Measurements from ENCODE around the gene FBLN2.

FBLN2 gene

GRCh38 chr3:13608969-13609725, 60.2 kb downstream of the FBLN2 start:
- DNase-seq = no peak

DNA sequence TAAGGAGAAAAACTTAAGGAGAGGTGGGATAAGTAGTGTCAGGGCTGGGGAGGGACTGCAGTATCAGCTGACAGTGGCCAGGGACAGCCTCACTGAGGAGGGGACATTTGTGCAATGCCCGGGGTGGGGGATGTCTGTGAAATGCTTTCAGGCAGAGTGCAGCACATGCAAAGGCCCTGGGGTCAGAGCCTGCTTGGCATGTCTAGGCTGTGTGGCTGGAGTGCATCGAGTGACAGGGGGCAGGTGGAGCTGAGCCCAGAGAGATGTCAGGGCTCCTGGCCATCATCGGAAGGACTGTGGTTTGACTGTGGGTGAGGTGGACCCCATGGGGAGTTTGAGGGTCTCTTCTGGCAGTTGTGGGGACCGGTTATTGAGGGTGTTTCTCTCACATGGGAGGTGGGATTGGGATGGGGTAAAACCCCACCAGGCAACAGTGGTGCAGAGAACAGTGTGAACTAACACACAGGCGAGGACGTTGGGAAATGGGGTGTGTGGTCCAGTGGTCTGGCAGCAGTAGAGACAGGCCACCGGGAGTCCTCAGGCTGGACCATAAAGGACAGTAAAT, 61.2 kb downstream of the FBLN2 start:
- no peak for DNase-seq

- DNase-seq = no peak
Measured at GRCh38 chr3:13611221-13611620, 62.3 kb downstream of the FBLN2 start.

DNA sequence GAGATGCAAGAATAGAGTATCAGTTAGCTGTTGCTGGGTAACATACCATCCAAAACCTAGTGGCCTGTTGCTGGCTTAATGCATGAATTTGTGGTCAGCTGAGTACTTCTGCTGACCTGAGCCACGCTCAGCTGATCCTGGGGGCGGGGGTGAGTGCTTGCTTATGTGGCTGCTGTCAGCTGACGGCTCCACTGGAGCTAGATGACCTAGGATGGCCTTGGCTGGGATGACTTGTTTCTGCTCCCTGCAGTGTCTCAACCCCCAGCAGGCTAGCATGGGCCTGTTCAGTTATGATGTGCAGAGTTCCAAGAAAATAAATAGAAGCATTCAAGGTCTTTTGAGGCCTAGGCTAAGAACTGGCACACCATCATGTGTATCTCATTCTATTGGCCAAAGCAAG, 63.9 kb downstream of the FBLN2 start:
- no peak for DNase-seq

- no peak for DNase-seq
Measured at GRCh38 chr3:13613343-13614190, 64.6 kb downstream of the FBLN2 start.

GRCh38 chr3:13614607-13615006, 65.7 kb downstream of the FBLN2 start:
- no peak for DNase-seq

GRCh38 chr3:13615019-13615528, 66.1 kb downstream of the FBLN2 start:
- DNase-seq = no peak

DNA sequence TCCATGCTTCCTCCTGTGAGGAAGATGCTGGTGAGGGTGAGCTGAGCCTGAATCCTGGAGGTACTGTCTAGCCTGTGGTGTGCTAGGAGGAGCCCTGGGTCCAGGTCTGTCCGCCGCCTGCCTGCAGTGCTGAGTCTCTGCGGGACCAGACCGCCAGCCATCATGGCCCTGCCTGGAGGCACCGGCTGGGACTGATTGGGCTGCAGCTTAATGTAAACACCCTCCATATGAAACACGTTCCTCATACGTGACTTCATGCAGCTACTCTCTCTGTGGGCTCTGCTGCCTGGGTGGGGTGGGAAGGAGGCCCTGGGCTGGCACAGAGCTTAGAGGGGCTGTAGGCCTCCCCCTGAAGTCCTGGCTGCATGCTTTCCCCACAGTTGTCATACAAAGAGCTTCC, 67.4 kb downstream of the FBLN2 start:
- DNase-seq = no peak

- no peak for DNase-seq
Measured at GRCh38 chr3:13617097-13617738, 68.3 kb downstream of the FBLN2 start.

DNA sequence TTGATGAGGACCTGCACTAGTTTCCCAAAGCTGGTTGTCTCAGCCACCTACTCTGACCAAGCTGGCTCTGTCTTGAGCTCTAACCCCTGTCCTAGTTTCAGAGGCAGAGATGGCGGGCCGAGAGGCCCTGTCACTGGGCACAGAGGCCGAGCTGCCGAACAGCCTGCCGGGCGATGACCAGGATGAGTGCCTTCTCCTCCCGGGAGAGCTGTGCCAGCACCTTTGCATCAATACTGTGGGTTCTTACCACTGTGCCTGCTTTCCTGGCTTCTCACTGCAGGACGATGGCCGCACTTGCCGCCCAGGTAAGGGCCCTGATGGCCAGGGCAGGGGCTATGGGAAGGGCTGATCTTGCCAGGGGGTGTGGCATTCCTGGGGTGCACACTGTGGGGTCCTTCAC, 69.1 kb downstream of the FBLN2 start:
- no peak for DNase-seq

DNA sequence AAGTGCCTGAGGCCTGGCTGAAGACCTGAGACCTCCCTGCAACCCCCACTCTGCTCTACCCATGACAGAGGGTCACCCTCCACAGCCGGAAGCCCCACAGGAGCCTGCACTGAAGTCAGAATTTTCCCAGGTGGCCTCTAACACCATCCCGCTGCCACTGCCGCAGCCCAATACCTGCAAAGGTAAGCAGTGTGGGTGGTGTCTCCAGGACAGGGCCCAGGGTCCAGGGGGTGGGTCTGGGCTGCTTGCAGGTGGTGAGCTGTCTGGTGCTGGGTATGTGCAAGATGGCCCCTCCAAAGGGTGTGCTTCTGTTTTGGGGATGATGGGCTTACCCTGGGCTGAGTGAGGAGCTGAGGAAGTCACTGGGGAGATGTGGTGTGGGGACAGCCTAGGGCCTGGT, 69.9 kb downstream of the FBLN2 start:
- DNase-seq = no peak

DNA sequence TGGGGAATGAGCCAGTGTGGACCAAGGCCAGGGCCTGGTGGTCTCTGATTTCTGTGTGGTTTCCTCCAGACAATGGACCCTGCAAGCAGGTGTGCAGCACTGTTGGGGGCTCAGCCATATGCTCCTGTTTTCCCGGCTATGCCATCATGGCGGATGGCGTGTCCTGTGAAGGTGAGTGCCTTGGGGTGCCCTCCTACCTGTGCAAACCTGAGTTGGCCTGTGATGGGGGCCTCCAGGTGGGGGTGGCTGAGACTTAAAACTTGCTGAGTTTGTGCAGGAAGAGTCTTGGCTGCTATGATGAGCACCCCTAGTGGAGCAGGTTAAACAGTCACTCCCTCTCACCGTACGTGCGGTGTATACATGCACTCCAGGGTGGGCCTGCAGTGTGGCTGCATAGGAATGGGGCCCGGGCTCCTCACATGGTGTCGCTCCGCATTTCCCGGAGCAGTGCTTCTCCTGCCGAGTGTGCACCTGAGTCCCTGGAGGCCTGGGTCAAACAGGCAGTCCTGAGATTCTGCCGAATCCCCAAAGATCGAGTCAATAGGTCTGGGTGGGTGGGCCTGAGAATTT, 70.8 kb downstream of the FBLN2 start:
- no peak for DNase-seq

DNA sequence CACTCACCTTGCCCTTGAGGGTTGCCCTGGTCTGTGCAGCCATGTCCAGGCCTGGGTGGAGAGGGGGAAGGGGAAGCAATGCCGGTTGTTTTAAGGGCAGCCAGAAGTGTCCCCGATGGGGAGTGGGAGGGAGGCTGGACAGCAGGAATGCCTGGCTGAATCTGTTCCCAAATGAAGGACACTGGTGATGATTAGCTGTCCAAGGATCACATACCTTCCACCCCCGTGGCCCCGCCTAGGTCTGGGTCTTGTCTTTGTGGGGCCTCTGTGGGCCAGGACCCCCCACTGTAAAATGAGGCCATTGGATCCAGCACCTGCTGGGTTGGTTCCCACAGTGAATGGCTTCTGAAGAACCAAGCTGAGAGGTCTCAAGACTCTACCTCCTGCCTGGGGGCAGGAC, 71.4 kb downstream of the FBLN2 start:
- no peak for DNase-seq

DNA sequence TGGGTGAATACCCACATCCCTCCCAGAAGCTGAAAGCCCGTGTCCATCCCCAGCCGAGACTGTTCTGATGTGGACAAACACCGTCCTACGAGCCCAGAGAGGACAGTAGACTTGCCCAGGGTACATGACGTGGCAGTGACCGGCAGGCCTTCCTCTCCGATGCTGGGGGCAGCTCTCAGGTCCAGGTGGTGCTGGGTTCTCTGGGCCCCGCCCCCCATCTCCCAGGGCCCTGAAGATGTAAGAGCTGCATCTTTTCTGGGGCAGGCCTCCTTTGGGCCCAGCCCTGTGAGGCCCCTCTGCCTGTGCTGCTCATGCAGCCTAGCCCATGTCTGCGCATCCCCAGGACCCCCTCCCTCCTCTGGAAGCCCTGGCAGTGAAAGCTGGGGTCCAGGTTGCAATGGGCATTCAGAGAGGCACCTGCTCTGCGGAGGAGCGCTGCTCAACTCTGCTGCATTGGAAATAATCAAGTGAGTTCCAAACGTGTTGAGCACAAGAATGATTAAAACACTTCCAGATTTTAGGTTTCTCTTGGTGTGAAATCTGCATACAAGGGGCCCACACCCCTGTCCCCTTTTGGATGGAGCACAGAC, 71.9 kb downstream of the FBLN2 start:
- no peak for DNase-seq

DNA sequence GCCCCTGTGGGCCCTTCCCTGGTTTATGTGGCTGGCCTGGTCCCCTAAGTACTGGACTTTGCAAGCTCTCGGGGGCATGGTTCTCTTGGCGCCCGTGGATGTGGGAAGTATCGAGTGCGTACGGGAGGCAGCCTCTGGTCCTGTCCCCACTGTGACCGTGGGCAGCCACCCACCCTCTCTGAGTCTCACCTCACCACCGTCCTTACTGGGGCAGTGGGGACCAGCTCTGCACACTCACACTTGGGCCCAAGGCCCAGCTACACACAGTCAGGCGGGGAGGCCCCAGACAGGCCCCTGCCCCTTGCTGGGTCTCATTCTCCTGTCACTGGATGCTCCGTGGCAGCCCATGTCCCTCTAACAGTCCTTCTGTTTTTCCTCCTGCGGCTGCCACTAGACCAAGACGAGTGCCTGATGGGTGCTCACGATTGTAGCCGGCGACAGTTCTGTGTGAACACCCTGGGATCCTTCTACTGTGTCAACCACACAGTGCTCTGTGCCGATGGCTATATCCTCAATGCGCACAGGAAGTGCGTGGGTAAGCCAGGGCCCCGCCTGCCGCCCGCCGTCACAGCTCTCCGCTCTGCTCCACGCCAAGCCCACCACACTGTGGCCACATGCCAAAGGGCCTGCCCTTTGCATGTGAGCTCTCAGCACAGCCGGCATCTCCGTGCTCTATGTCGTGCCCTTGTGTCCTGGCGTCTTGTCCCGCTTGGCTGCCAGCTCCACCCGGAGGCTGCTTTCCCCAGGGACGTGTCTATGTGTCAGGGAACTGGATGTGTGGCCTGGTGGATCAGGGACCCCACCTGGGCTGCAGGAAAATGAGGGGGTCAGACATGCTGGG, 72.7 kb downstream of the FBLN2 start:
- no peak for DNase-seq

DNA sequence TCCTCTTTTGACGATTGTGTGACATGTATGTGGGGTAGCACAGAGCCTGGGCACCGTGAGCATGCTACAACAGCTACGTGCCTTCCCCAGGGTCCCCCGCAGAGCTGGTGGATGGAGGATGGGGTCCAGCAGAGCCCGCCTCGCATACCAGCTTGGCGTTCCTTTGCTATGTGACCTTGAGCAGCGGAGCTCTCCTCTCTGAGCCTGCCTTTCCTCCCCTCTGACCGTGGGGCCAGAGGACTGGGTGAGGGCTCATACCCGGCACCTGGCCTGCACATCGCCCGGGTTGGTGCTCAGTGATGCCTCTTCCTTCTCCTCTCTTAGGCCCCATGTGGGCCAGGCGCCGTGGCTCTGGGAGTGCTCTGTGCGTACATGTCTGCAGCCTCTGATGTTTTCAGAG, 73.4 kb downstream of the FBLN2 start:
- DNase-seq = no peak

- no peak for DNase-seq
Measured at GRCh38 chr3:13623101-13623654, 74.3 kb downstream of the FBLN2 start.

- no peak for DNase-seq
Measured at GRCh38 chr3:13624021-13624420, 75.1 kb downstream of the FBLN2 start.

DNA sequence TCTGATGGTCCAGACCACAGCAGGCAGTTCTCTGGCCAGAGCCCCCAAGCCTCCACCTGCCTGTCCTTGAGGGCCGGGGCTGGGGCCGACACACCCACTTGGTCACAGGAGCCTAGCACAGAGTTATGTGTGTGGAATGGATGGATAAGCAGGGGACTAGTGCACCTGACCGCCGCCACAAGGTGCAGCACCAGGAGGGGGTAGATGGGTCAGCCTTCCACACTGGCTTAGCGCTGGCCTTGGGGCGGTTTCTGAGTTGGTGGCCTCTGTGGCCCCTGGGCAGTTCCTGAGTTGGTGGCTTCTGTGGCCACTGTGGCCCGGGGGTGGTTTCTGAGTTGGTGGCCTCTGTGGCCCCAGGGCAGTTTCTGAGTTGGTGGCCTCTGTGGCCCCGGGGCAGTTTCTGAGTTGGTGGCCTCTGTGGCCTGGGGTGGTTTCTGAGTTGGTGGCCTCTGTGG, 75.8 kb downstream of the FBLN2 start:
- no peak for DNase-seq

DNA sequence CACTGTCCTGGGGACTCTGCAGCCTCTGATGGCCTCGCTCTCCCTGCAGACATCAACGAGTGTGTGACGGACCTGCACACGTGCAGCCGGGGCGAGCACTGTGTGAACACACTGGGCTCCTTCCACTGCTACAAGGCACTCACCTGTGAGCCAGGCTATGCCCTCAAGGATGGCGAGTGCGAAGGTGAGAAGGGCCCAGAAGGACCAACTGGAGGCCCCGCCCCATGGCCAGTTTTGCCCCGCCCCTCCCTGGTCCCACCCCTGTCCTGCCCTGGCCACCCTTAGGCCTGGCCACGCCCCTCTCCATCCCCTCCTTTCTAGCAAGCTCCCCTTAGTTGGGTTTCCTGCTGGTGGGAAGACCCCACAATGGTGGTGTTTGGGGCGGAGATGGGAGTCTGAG, 77.5 kb downstream of the FBLN2 start:
- DNase-seq = no peak

GRCh38 chr3:13626915-13627460, 78.1 kb downstream of the FBLN2 start:
- DNase-seq = no peak

Measured in NCI-H2029 (cell line).